ENCODE results near the gene GUCY1A2.

- TF ChIP-seq CTCF (IDR thresholded peaks at IDR 0.05) (no peak), ZFX (IDR thresholded peaks at IDR 0.05; ENCODE audit: borderline replicate concordance) (no peak)
Measured at GRCh38 chr11:107040433-107041087, 22.3 kb upstream of the GUCY1A2 start.

Data from 22Rv1 (cell line).